GM18508 (cell line): ENCODE data around the gene ANTKMT.

Experiments
- ATAC-seq: cut with Tn5 transposase; IDR thresholded peaks from one replicate; pipeline ENCODE4 v1.9.1; 2021; ENCODE audit warnings: moderate number of reproducible peaks; ENCODE audit not compliant: insufficient read depth, unreplicated experiment

The ANTKMT gene, protein sequence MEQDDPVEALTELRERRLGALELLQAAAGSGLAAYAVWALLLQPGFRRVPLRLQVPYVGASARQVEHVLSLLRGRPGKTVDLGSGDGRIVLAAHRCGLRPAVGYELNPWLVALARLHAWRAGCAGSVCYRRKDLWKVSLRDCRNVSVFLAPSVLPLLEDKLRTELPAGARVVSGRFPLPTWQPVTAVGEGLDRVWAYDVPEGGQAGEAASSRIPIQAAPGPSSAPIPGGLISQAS

DNA sequence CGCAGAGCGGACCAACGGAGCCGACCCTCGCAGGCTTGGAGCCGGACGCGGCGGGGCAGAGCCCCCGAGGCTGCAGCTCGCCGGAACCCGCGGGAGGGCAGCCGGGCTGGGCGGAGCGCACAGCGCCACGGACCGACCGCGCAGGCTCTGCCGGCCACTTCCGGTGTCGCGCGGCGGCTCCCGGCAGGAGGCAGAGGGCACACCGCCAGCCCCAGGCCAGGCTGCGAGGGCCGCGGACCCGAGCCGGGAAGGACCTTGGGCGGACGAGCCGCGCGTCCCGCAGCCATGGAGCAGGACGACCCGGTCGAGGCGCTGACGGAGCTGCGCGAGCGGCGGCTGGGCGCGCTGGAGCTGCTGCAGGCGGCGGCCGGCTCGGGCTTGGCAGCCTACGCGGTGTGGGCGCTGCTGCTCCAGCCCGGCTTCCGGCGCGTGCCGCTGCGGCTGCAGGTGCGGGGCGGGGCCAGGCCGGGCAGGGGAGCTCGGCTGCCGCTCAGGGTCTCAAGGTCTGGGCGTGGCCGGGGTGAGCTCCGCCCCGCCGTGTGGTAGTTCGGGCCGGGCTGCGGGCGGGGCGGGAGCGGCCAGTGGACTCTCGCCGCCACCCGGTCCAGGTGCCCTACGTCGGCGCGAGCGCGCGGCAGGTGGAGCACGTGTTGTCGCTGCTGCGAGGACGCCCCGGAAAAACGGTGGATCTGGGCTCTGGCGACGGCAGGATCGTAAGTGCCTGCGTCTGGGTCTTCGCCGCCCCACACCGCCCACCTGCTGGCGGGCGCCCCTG, at the start of gene ANTKMT:
Gene ANTKMT (plus strand): TSS at position 157 of the 775 bp plus-strand sequence. CDS start 129 bp downstream, at position 286.
- no peak for ATAC-seq

DNA sequence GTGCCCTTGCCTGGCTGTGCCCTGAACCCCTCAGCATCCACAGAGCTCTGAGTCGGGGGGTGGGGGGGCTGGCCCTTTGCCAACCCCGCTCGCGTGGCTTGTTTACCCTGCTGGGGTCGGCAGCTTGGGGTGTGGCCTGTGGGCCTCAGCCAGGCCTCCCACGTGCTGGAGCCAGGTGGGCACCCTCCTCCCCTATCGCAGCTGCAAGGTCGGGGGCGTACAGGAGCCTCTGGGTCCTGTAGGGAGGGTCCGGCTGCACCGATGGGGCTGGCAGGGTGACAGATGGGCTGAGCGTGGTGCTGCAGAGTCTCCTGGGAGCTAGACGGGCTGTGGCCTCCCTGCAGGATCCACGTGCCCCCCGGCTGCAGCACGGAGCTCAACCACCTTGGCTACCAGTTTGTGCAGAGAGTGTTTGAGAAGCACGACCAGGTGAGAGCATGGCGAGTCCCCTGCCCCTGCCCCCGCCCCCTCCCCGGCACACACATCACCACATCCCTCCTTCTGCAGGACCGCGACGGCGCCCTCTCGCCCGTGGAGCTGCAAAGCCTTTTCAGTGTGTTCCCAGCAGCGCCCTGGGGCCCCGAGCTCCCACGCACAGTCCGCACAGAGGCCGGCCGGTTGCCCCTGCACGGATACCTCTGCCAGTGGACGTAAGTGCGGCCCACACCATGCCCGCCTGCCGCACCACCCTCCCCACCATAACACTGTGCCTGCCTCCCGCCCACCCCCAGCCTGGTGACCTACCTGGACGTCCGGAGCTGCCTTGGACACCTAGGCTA, 49.4 kb upstream of the ANTKMT start:
- ATAC-seq = no peak

DNA sequence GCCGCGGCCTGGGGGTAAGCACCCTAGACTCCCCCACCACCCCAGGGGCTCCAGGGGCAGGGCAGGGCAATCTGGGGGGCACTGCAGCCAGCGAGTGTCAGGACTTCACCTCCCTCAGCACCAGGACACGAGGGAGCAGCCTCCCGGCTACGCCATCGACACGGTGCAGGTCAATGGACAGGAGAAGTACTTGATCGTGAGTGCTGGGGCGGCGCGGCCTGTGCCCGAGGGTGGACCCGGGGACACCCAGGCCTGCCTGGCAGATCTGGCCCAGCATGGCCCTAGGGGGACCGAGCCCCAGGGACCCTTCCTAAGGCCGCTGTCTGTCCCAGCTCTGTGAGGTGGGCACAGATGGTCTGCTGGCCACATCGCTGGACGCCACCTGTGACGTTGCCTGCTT, 48.6 kb upstream of the ANTKMT start:
- ATAC-seq = no peak

DNA sequence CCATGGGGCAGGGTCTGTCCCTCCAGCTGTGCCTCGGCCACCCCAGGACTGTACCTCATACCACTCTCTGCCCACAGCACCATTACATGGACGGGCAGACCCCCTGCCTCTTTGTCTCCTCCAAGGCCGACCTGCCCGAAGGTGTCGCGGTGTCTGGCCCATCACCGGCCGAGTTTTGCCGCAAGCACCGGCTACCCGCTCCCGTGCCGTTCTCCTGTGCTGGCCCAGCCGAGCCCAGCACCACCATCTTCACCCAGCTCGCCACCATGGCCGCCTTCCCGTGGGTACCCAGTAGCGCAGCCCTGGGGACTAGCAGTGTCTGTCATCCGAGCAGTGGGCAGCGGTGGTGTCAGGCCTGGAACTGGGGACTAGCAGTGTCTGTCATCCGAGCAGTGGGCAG, 48.1 kb upstream of the ANTKMT start:
- no peak for ATAC-seq

DNA sequence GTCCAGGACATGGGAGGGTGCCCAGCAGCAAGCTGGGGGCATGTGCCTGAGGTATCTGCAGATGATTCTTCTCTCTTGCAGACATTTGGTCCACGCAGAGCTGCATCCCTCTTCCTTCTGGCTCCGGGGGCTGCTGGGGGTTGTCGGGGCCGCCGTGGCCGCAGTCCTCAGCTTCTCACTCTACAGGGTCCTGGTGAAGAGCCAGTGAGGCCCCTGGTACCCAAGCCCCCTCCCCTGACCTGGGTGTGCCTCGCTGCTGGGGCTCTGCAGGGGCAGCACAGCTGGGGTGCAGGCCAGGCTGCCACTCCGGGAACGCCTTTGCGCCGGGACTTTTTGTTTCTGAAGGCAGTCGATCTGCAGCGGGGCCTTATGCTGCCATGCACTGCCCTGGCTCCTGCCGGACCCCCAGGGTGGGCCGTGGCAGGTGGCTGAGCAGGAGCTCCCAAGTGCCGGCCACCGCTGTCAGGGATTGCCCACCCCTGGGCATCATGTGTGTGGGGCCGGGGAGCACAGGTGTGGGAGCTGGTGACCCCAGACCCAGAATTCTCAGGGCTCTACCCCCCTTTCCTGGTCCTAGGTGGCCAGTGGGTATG, 47.5 kb upstream of the ANTKMT start:
- ATAC-seq = no peak

DNA sequence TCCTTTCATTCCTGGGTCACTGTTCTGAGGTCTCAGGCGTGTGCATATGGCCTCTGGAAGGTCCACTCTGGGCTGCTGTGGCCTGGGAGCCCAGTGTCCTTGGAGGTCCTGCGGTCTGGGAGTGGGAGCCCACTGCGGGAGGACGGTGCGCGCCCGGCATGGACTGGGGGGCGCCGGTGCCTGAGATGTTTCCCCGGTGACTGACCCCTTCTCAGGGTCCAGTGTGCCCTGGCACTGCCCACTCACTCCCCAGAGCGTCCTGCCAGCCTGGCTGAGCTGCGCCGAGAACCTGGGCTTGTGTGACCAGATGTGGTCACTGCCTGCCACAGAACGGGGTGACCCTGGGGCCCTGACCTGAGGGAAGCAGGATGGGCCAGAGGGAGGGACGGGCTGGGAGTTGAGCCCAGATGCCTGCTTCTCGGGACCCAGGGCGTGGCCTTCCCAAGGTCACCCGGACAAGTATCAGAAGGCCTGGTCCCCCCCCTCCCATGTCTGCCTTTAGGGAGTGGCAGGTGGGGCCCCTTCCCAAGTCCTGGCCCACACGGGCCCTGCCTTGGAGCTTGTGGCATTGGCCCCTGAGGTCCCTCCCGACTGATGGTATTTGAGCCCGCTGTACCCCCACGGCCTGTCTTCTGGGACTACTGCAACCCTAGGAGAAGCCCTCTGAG, 46.6 kb upstream of the ANTKMT start:
- no peak for ATAC-seq

DNA sequence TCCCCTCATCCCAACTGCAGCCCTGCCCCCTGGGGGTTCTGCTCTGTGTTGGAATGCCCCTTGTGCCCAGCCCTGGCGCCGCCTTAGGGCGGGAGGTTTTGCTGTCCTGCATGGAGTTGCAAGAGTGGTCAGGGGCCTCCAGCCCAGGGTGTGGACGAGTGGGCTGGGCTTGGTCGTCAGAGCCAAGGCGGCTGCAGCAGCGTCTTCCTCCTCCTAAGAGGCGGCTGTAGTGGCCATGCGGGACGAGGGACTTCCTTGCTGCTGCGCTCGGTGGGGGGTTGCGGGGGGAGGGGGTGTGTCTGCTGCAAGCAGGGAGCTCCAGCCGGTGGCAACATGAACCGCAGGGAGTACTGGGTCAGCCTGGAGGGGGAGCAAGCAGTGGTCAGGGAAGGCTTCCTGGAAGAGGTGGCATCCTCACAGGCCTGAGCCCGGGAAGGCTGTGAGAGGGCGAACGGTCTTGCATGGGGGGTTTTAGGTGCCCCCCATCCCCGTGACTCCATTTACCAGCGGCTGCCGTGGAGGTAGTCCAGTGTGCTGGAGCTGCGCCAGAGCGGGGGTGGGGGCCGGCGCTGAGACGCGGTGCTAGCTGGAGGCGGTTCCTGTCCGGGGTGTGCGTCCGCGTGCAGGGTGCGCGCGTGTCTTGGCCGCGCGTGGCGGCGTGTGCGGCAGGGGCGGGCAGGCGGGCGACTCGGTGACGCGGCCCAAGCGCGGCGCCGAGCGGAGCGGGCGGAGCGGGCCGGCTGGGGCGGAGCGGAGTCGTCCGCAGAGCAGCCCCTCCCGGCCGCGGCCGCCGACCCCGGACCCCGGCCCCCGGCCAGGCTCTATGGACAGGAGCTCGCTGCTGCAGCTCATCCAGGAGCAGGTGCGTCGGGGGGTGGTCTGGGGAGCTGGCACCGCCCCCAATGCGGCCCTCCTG, 45.7 kb upstream of the ANTKMT start, which contains the start of gene RHBDL1:
Gene RHBDL1 (plus strand): TSS at position 704 of the 916 bp plus-strand sequence. CDS start 120 bp downstream, at position 824.
- no peak for ATAC-seq

DNA sequence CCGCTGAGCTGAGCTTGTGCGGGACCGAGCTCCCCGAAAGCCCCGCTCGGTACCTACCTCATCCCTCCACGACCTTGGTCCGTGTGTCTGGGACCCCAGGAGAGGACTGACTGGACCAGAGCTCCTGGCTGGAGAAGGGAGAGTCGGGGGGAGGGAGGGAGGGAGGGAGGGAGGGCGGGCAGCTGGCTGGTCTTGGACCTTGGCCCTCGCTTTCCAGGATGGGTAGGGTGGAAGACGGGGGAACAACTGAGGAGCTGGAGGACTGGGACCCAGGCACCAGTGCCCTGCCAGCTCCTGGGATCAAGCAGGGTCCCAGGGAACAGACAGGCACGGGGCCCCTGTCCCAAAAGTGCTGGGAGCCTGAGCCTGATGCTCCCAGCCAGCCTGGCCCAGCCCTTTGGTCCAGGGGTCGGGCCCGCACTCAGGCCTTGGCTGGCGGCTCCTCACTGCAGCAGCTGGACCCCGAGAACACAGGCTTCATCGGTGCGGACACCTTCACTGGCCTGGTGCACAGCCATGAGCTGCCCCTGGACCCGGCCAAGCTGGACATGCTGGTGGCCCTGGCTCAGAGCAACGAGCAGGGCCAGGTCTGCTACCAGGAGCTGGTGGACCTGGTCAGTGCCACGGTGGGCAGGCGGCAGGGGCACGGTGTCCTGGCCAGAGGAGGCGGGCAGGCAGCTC, 44.9 kb upstream of the ANTKMT start:
- no peak for ATAC-seq

DNA sequence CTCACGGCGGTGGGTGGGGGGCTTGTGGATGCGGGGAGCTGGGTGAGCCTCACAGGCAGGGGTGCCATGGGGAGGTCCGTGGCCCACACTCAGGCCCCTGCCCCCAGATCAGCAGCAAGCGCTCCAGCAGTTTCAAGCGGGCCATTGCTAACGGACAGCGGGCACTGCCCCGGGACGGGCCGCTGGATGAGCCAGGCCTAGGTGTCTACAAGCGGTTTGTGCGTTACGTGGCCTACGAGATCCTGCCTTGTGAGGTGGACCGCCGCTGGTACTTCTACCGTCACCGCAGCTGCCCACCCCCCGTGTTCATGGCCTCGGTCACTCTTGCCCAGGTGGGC, 44.4 kb upstream of the ANTKMT start:
- ATAC-seq = no peak

DNA sequence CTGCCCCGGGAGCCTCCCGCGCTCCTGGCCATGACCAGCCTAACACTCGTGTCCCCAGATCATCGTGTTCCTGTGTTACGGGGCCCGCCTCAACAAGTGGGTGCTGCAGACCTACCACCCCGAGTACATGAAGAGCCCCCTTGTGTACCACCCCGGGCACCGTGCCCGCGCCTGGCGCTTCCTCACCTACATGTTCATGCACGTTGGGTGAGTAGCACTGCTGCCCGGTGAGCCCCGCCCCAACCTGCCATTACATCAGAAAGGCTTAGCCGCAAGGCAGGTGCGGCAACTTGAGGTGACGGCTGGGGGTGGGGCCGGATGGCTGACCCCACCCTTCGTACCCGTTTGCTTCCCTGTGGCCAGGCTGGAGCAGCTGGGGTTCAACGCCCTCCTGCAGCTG, 44.0 kb upstream of the ANTKMT start:
- no peak for ATAC-seq

DNA sequence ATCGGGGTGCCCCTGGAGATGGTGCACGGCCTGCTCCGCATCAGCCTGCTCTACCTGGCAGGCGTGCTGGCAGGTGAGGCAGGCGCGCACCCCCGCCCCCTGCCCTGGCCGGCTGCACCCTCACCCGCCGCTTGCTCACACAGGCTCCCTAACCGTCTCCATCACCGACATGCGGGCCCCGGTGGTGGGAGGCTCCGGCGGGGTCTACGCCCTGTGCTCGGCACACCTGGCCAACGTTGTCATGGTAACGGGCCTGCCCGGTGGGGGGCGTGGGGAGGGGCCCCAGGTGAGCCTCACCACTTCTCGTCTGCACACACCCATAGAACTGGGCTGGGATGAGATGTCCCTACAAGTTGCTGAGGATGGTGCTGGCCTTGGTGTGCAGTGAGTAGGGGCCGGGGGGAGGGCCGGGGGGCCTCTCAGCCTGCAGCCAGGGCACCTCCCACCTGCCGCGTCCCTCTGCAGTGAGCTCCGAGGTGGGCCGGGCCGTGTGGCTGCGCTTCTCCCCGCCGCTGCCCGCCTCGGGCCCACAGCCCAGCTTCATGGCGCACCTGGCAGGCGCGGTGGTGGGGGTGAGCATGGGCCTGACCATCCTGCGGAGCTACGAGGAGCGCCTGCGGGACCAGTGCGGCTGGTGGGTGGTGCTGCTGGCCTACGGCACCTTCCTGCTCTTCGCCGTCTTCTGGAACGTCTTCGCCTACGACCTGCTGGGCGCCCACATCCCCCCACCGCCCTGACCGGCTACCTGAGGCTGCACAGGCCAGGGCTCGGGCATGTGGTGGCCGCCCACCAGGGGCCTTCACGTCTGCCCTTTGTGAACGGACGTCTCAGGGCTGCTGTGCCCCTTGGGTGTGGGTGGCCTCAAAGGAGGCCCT, 43.4 kb upstream of the ANTKMT start:
- no peak for ATAC-seq

DNA sequence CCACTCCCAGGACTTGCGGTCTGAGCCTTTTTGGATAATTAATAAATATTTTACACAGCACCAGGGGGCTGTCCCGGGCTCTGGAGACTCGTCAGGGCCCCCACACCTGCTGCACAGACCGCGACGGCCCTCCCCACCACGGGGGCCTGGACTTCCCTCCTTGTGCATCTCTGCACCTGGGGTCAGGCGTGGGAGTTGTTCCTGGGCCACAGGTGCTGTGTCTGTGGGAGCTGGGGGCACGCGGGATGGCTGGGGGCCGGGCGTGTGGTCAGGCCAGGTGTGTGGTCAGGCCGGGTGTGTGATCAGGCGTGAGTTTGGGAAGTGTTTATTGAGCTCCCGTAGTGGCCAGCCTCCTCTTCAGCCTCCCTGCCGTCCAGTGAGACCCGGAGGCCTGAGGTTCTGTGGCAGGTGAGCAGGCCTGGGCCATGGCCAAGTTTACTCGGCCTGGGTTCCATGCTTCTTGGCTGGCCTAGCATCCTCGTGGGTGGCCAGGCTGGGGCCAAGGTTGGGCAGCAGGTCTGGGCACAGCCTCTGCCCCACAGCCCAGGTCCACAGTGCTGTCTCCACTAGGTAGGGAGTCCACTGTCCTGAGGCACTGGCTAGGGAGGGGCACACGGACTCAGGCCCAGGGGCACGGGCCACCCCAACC, 42.6 kb upstream of the ANTKMT start:
- ATAC-seq = no peak

DNA sequence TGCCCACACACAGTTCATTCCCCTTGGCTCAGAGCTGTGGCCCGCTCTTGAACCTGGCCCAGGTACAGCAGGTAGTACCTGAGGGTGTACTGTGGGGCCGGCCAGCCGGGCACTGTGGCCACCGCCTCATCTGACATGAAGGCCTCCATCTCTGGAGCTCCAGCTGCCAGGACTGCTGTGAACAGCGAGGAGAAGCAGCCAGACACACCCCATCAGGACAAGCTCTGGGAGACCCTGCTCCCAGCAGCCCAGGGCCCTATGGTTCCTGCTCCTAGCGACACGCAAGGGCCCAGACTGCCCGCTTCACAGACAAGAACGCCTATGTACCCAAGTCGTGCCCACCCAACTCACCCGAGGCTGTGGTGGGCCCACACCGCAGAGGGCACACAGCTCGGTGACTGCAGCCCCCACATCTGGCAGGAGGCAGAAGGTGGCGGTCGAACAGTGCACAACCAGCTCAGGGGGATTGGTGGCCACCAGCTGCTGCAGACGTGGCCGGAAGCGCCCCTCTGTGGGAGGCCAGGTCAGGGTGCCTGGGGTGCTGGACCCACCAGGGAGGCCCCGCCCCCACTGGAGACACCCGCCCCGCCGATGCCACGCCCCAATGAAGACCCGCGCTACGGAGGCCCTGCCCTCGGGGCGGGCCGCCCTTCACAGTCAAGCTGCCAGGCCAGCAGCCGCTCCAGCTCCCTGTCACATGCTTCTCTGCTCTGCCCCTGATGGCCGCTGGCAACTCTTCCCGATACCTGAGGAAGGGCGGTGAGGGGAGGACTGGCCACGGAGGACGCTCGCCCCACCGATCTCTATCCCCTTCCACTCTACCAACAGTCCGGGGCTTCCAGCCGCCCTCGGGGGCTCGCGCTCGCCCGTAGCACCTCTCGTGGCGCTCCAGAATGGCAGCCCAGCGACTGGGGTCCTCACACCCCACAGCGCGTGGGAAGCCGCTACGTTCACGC, 41.8 kb upstream of the ANTKMT start:
- no peak for ATAC-seq

DNA sequence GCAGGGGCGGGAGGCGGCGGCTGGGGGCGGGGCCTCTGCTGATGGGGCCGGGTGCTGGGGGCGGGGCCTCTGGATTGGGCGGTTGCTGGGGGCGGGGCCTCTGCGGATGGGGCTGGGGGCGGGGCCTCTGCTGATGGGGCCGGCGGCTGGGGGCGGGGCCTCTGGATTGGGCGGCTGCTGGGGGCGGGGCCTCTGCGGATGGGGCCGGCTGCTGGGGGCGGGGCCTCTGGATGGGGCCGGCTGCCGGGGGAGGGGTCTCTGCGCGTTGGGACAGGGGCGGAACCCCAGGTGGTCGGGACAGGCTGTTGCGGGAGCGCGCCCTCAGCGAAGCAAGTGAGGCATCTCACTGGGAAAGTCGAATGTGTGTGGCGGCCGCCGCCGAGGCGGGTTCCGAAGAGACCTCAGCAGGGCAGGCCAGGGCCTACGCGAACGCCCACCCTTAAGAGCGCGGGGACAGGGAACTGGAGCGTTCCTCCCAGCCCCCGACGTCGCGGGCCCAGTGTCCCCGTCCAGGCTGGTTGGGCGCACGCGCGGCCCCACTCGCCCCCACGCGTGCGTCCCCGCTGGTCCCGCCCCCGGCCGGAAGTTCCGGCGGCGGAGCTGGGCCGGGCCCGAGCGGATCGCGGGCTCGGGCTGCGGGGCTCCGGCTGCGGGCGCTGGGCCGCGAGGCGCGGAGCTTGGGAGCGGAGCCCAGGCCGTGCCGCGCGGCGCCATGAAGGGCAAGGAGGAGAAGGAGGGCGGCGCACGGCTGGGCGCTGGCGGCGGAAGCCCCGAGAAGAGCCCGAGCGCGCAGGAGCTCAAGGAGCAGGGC, 40.9 kb upstream of the ANTKMT start, which contains the start of gene STUB1:
Gene STUB1 (plus strand): TSS at position 597 of the 811 bp plus-strand sequence. CDS start 116 bp downstream, at position 713.
- ATAC-seq = no peak

DNA sequence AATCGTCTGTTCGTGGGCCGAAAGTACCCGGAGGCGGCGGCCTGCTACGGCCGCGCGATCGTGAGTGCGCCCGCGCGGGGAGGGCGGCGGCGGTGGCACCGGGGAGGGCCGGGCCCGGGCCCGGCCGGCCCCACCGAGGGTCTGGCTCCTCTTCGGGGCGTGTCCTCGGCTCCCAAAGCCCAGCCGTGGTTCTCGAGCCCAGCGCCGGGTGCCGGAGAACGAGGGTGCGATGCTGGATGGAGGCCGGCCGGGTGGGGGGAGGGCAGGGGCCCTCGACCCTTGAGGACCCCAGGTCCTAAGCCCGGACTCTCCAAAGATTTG, 40.4 kb upstream of the ANTKMT start:
- ATAC-seq = no peak
